Colonic mucosa (tissue), 4 donors: ENCODE measurements around the gene PHRF1. TPM values are rescaled to one million over a fixed set of nuclear protein-coding genes. Genes with fewer than 3 reads are reported as not detected.

Experiments used
- DNase-seq: peaks from one replicate; pipeline ENCODE4 v3.0.0-alpha.2; 2020
- H3K27ac ChIP-seq: fragments of 200-600 bp; one replicate; pipeline ENCODE4 v1.8.0; 2021
- H3K27me3 ChIP-seq: fragments of 200-600 bp; one replicate; pipeline ENCODE4 v1.8.0; 2021
- H3K36me3 ChIP-seq: fragments of 200-600 bp; one replicate; pipeline ENCODE4 v1.8.0; 2021
- H3K4me1 ChIP-seq: fragments of 200-600 bp; one replicate; pipeline ENCODE4 v1.8.0; 2021; ENCODE audit warnings: mild to moderate bottlenecking
- H3K4me3 ChIP-seq: fragments of 200-600 bp; one replicate; pipeline ENCODE4 v1.8.0; 2021
- H3K9ac ChIP-seq, 2 donors: one replicate each; pipeline ENCODE4 v1.7.0; 2013; ENCODE audit warnings: control low read depth in 2 of 2, low read depth in 2 of 2, low read length in 2 of 2
- H3K9me3 ChIP-seq: fragments of 200-600 bp; one replicate; pipeline ENCODE4 v1.8.0; 2021
- intact Hi-C: fragments of 100-400 bp; cut with DNase I; formaldehyde crosslinking; loops from one replicate; pipeline ENCODE4 v1.14.1; 2022
- total RNA-seq, 2 donors: library from RNA; stranded (reverse); fragmentation: NEBNext Ultra II Directional in 1 of 2; extraction: Animal tissue kit (Norgen Biotek cat#: 25700) in 1 of 2; gene quantifications; one replicate each; pipeline ENCODE4 v1.2.1, GENCODE V29; 2021
- TF ChIP-seq, protein P1 (sequence below): fragments of 200-600 bp; IDR thresholded peaks from one replicate; pipeline ENCODE4 v1.8.0; 2022; ENCODE audit warnings: antibody characterized with exemption, mild to moderate bottlenecking
- donor health status: healthy.
- donor health status: DM: no; HTN: no; CAD: no.
- donor health status: DM: no; HTN: no; CAD: no.

Gene PHRF1
- total RNA-seq, 2 donors from 2014 or later: 29.4 to 41.9 TPM

DNA sequence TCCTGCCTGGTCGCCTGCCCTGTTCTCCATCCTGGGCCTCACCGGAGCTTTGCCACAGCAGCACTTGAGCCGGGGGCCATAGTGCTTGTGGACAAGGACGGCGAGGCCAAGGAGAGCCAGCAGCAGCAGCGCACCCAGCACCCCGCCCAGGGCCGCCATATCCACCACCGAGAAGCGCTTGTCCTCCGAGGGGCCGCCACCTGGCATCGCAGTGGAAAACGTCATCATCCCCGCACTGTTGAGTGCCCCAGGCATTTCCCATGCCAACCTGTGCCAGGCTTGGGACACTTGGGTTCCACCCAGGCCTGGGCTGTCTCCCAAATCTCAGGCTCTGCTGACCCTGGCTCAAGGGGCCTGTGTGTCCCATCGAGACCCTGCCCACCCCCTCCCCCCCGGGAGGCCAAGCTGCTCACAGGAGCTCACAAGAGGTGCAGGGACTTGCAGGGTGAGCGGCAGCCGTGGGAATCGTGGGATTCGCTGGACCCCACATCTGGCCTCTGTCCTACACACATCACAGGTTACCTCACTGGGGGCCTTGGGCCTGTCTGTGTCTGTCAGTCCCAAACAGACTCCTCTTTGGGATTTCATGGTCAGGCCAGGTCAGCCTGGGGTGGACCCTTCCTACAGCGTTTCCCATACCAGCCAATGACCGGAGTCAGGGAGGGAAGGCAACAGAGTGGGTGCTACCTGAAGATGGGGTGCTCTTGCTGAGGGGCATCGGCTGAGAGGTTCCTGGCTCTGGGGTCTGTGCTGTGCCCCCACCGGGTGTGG lies 41.8 kb downstream of the PHRF1 start:
- Histone ChIP-seq H3K9ac (no peak overlapping the region), H3K36me3 (peaks cover 2% of the 10 kb centered on the region), H3K4me1 (peaks cover 27% of the 10 kb centered on the region), H3K4me3 (no peak overlapping the region), H3K27me3 (no peaks in the 10 kb centered on the region), H3K9me3 (no peaks in the 10 kb centered on the region), H3K27ac (no peak overlapping the region)
- intact Hi-C loops: loop anchor here (5.0 kb wide), 1 partner anchor 41 kb away; the partner anchor contains the start of gene PHRF1
- DNase-seq: no peak
- TF ChIP-seq, protein P1, sequence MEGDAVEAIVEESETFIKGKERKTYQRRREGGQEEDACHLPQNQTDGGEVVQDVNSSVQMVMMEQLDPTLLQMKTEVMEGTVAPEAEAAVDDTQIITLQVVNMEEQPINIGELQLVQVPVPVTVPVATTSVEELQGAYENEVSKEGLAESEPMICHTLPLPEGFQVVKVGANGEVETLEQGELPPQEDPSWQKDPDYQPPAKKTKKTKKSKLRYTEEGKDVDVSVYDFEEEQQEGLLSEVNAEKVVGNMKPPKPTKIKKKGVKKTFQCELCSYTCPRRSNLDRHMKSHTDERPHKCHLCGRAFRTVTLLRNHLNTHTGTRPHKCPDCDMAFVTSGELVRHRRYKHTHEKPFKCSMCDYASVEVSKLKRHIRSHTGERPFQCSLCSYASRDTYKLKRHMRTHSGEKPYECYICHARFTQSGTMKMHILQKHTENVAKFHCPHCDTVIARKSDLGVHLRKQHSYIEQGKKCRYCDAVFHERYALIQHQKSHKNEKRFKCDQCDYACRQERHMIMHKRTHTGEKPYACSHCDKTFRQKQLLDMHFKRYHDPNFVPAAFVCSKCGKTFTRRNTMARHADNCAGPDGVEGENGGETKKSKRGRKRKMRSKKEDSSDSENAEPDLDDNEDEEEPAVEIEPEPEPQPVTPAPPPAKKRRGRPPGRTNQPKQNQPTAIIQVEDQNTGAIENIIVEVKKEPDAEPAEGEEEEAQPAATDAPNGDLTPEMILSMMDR: no peak

DNA sequence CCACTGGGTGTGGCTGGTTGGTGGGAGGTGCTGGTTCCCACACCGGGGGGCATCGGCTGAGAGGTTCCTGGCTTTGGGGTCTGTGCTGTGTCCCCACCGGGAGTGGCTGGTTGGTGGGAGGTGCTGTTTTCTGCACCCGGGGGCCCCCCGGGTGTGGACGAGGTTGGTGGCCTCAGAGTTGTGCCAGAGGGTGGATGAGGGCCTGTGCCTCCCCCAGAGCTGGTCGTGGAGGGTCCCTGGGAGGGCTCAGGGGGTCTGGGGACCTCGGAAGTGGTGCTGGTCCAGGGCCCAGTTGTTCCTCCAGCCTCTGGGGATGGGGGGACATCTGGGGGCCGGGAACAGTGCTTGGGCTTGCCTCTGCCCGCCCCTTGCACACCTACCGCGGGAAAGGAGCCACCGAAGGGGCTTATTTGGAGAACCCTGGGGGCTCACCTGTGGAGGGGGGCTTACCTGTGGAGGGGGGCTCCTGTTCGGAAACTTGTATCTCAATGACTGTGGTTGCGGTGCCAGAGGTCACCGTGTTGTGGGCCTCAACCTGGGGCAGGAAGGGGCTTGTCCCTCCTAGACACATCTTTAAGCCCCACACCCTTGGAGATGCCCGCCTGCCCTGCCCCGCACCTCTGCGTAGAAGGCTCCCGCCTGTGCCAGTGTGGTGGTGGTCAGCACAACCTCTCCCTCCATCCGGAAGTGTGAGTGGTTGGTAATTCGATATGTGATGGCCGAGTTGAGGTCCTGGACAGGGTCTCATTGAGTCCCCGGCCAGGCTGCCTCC lies 42.8 kb downstream of the PHRF1 start:
- TF ChIP-seq, protein P1: no peak
- no peak overlapping the region for H3K27ac ChIP-seq
- H3K9ac ChIP-seq: no peak overlapping the region
- H3K4me1 ChIP-seq: peaks cover 20% of the 10 kb centered on the region
- DNase-seq: no peak
- intact Hi-C loops: loop anchor here (5.0 kb wide), 1 partner anchor 42 kb away; the partner anchor contains the start of gene PHRF1
- H3K36me3 ChIP-seq: no peaks in the 10 kb centered on the region
- H3K4me3 ChIP-seq: no peak overlapping the region
- no peaks in the 10 kb centered on the region for H3K9me3 ChIP-seq
- H3K27me3 ChIP-seq: no peaks in the 10 kb centered on the region

DNA sequence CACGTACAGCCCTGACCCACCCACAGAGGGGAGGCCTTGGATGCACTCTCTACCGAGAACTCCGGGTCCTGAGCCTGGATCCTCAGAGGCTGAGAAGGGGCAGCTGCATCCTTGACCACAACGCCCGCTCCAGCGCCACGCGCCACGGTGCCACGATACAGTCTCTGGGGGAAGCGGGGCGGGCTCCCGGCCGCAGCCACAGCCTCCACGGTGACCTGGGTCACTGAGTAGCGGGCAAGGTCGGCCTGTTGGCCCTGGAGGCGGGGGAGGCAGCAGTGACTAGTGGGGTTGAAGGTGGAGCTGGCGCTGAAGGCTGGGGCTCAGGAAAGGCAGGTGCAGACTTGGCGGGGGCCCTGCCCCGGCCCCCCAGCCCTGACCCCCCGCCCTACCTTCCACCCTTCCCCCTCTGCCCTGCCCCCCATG lies 43.4 kb downstream of the PHRF1 start:
- Histone ChIP-seq H3K27me3 (no peaks in the 10 kb centered on the region), H3K4me3 (no peak overlapping the region), H3K4me1 (peaks cover 14% of the 10 kb centered on the region), H3K27ac (no peak overlapping the region), H3K9ac (no peak overlapping the region), H3K36me3 (no peaks in the 10 kb centered on the region), H3K9me3 (no peaks in the 10 kb centered on the region)
- TF ChIP-seq, protein P1: no peak
- intact Hi-C loops: loop anchor here (5.0 kb wide), 1 partner anchor 42 kb away; the partner anchor contains the start of gene PHRF1
- no peak for DNase-seq

DNA sequence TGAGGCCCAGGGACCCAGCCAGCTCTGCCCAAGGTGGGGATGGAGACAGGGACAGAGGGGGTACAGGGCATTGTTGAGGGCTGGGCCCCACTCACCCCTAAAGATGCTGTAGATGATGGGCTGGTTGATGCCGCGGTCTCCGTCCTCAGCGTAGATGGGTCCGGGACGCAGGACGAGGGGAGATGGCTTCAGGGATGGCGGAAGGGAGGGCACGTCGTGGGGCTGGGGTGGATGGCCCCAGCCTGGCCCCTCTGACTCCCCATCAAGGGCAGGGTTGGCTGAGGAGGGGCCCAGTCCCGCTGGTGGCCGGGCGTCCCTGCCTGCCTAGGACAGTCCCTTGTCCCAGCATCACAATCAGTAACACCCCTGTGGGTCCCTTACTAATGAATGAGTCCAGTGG lies 43.9 kb downstream of the PHRF1 start:
- no peak for DNase-seq
- TF ChIP-seq, protein P1: no peak
- Histone ChIP-seq H3K36me3 (no peaks in the 10 kb centered on the region), H3K9me3 (no peaks in the 10 kb centered on the region), H3K4me1 (peaks cover 9% of the 10 kb centered on the region), H3K27ac (no peak overlapping the region), H3K4me3 (no peak overlapping the region), H3K9ac (no peak overlapping the region), H3K27me3 (no peaks in the 10 kb centered on the region)
- intact Hi-C loops: no loop called here

DNA sequence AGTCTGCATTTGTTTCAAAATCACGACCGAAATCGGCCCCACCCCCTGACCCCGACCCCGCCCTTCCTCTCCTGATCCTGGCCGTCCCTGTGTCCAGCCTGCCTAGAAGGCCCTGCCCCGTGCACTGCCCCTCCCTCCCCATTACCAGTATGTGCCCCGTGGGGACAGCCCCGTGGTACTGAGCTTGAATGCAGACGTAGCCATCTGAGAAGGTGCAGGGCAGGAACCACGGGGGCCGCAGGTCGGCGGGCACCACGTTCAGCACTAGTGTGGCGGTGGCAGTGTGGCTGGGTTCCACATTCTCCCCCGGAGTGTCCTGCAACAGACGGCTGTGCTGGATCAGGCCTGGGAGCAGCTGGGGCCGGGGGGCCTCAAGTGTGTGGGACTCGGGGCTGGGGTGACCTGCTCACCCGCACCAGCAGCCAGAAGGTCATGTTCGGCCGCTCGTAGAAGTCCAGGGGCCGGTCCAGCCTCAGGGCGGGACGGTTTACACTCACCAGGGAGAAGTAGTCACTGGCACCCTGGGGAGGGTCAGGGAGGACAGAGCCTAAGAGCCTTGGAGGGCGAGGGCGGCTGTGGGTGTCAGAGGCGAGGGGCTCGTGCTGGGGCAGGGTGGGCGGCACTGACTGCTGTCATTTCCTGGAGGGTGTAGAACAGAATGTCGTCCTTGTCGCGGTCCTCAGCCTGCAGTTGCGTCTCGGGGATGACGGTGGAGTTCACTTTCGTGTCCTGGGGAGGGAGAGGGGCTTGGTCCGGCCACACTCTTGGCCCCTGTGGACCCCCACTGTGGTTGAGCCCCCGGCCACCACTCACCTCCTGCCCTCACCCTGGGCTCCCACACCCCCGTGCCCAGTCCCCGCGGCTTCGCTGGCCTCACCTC lies 44.9 kb downstream of the PHRF1 start:
- Histone ChIP-seq H3K27me3 (no peaks in the 10 kb centered on the region), H3K36me3 (no peaks in the 10 kb centered on the region), H3K4me1 (peaks cover 14% of the 10 kb centered on the region), H3K9ac (no peak overlapping the region), H3K4me3 (no peak overlapping the region), H3K27ac (no peak overlapping the region), H3K9me3 (no peaks in the 10 kb centered on the region)
- DNase-seq: no peak
- intact Hi-C loops: no loop called here
- TF ChIP-seq, protein P1: no peak
